Measurements from ENCODE around the gene BOC.

- TF ChIP-seq CTCF (IDR thresholded peaks at IDR 0.05) (no peak), POLR2A (IDR thresholded peaks at IDR 0.05) (no peak)
These were observed 35.7 kb downstream of the BOC start for GRCh38 chr3:113247068-113247467.
